Measurements from ENCODE around the gene C1S. TPM values are rescaled to one million over a fixed set of nuclear protein-coding genes. Genes with fewer than 3 reads are reported as not detected.

Gene C1S
- total RNA-seq, 1 donor from 2014 or later = 2.1 TPM

GRCh38 chr12:7108003-7108795 is 47.7 kb downstream of the C1S start:
- Histone ChIP-seq H3K4me1 (no peaks in the 10 kb centered on the region), H3K27ac (no peak overlapping the region), H3F3A (ENCODE audit: low read depth) (peaks cover 5% of the 10 kb centered on the region), H3K4me2 (peak overlapping the region; percentile 80), H3K9ac (no peak overlapping the region), H4K20me1 (ENCODE audit: low read depth) (no peaks in the 10 kb centered on the region), H2AFZ (replicated peaks) (peak overlapping the region; percentile 90), H3K36me3 (peaks cover 15% of the 10 kb centered on the region), H3K27me3 (no peaks in the 10 kb centered on the region), H3K9me3 (ENCODE audit: low read depth) (peaks cover 4% of the 10 kb centered on the region), H3K79me2 (ENCODE audit: low read depth) (peaks cover 9% of the 10 kb centered on the region), H3K4me3 (peak overlapping the region; percentile 58)
- DNase-seq (ENCODE audit: low spot score) = peak; percentile 65
- peaks cover 4% of the 10 kb centered on the region for H3K27me3 Mint-ChIP-seq (ENCODE audit: insufficient read depth, low read depth)
- peaks cover 16% of the 10 kb centered on the region for H3K4me1 Mint-ChIP-seq
- TF ChIP-seq EZH2 (IDR thresholded peaks at IDR 0.05) (no peak), CTCF (IDR thresholded peaks at IDR 0.05) (no peak), EZH2phosphoT487 (IDR thresholded peaks at IDR 0.05) (no peak)
- peaks cover 12% of the 10 kb centered on the region for H3K9me3 Mint-ChIP-seq
- peak overlapping the region; percentile 89 for H3K4me3 Mint-ChIP-seq
- peak overlapping the region; percentile 92 for H3K27ac Mint-ChIP-seq
- H3K36me3 Mint-ChIP-seq = peaks cover 8% of the 10 kb centered on the region

- H3K4me1 Mint-ChIP-seq = peaks cover 16% of the 10 kb centered on the region
- no peak for TF ChIP-seq EZH2 (IDR thresholded peaks at IDR 0.05)
- TF ChIP-seq CTCF (IDR thresholded peaks at IDR 0.05) = peak; percentile 93
- TF ChIP-seq EZH2phosphoT487 (IDR thresholded peaks at IDR 0.05) = no peak
Observed at GRCh38 chr12:7108796-7109571, 48.5 kb downstream of the C1S start, which contains the start of gene C1RL. TSS of gene C1RL (minus strand) at chr12:7109214. CDS start at chr12:7109180, 34 bp downstream.

GRCh38 chr12:7109572-7109920 is 49.0 kb downstream of the C1S start:
- Mint-ChIP-seq H3K27me3 (ENCODE audit: insufficient read depth, low read depth) (peaks cover 4% of the 10 kb centered on the region), H3K4me1 (peaks cover 16% of the 10 kb centered on the region), H3K9me3 (peaks cover 12% of the 10 kb centered on the region), H3K4me3 (peak overlapping the region; percentile 83), H3K27ac (peak overlapping the region; percentile 14), H3K36me3 (peaks cover 8% of the 10 kb centered on the region)
- no peak overlapping the region for H3K9ac ChIP-seq
- no peaks in the 10 kb centered on the region for H4K20me1 ChIP-seq (ENCODE audit: low read depth)
- H3F3A ChIP-seq (ENCODE audit: low read depth) = peaks cover 5% of the 10 kb centered on the region
- no peak overlapping the region for H3K4me3 ChIP-seq
- no peaks in the 10 kb centered on the region for H3K27me3 ChIP-seq
- peaks cover 15% of the 10 kb centered on the region for H3K36me3 ChIP-seq
- H3K4me1 ChIP-seq = no peaks in the 10 kb centered on the region
- DNase-seq (ENCODE audit: low spot score) = no peak
- no peak overlapping the region for H2AFZ ChIP-seq (replicated peaks)
- H3K4me2 ChIP-seq = no peak overlapping the region
- H3K27ac ChIP-seq = no peak overlapping the region
- peaks cover 9% of the 10 kb centered on the region for H3K79me2 ChIP-seq (ENCODE audit: low read depth)
- TF ChIP-seq CTCF (IDR thresholded peaks at IDR 0.05) = no peak
- TF ChIP-seq EZH2phosphoT487 (IDR thresholded peaks at IDR 0.05) = no peak
- no peak for TF ChIP-seq EZH2 (IDR thresholded peaks at IDR 0.05)
- peaks cover 4% of the 10 kb centered on the region for H3K9me3 ChIP-seq (ENCODE audit: low read depth)

More at GRCh38 chr12:7108796-7109571, 48.5 kb downstream of the C1S start, which contains the start of gene C1RL:
- H3K79me2 ChIP-seq (ENCODE audit: low read depth) = peaks cover 9% of the 10 kb centered on the region
- H3K27ac ChIP-seq = no peak within 1 kb of the TSS
- DNase-seq (ENCODE audit: low spot score) = peak; percentile 84
- H3K9ac ChIP-seq = no peak within 1 kb of the TSS
- H3K9me3 ChIP-seq (ENCODE audit: low read depth) = peaks cover 4% of the 10 kb centered on the region
- H4K20me1 ChIP-seq (ENCODE audit: low read depth) = no peaks in the 10 kb centered on the region
- no peaks in the 10 kb centered on the region for H3K27me3 ChIP-seq
- Mint-ChIP-seq H3K36me3 (peaks cover 8% of the 10 kb centered on the region), H3K27me3 (ENCODE audit: insufficient read depth, low read depth) (peaks cover 4% of the 10 kb centered on the region), H3K9me3 (peaks cover 12% of the 10 kb centered on the region), H3K4me3 (peak within 1 kb of the TSS; percentile 89), H3K27ac (peak within 1 kb of the TSS; percentile 92)
- no peaks in the 10 kb centered on the region for H3K4me1 ChIP-seq
- H3K4me2 ChIP-seq = peak within 1 kb of the TSS; percentile 80
- H3K4me3 ChIP-seq = peak within 1 kb of the TSS; percentile 58
- peaks cover 15% of the 10 kb centered on the region for H3K36me3 ChIP-seq
- H3F3A ChIP-seq (ENCODE audit: low read depth) = peaks cover 5% of the 10 kb centered on the region
- peak within 1 kb of the TSS; percentile 90 for H2AFZ ChIP-seq (replicated peaks)

All from neural progenitor cell (in vitro differentiated cells).